HG03354 (cell line): ENCODE measurements around the gene SOX2.

Source experiments
- ATAC-seq: cut with Tn5 transposase; IDR thresholded peaks from one replicate; pipeline ENCODE4 v1.9.1; 2021; ENCODE audit warnings: mild to moderate bottlenecking; ENCODE audit not compliant: unreplicated experiment, poor library complexity, severe bottlenecking

Gene SOX2

GRCh38 chr3:181719991-181720680 is 8.4 kb downstream of the SOX2 start:
- ATAC-seq: no peak

DNA sequence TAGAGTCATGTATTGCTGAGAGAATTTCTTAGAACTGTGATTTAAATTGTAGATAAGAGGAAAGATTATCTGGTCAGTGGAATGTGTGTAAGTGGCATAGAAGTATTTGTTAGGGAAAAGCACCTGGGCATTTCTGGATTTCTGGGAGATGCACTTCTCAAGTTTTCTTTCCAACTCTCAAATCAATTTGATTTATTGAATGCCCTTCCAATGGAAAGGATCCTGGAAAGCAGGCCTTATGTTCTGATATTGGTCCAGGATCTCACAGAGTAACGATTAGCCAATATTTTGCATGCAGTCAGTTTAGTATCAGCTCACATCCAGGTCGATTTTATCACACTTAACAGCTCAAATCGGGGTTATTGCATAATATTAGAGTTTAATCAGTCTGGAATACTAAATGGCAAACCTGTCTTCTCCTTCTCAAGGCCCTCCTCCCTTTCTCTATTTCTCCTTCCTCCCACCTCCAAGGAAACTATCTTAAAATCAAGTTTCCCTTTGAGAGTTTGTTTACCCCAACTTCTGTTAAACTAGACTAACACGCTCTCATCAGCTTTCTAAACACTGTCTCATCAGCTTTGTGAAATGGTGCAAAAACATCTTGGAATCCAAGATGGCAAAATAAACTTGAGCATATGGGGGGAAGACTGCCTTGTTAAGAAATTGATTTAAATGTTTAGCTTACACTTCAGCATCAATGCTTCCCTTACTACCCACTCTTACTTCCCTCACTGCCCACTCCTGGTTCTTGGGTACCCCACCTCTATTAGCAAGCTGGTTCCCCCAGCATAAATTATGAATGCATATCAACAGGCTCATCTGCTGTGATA is 9.5 kb downstream of the SOX2 start:
- no peak for ATAC-seq

- no peak for ATAC-seq
Observed at GRCh38 chr3:181722156-181722555, 10.4 kb downstream of the SOX2 start.

DNA sequence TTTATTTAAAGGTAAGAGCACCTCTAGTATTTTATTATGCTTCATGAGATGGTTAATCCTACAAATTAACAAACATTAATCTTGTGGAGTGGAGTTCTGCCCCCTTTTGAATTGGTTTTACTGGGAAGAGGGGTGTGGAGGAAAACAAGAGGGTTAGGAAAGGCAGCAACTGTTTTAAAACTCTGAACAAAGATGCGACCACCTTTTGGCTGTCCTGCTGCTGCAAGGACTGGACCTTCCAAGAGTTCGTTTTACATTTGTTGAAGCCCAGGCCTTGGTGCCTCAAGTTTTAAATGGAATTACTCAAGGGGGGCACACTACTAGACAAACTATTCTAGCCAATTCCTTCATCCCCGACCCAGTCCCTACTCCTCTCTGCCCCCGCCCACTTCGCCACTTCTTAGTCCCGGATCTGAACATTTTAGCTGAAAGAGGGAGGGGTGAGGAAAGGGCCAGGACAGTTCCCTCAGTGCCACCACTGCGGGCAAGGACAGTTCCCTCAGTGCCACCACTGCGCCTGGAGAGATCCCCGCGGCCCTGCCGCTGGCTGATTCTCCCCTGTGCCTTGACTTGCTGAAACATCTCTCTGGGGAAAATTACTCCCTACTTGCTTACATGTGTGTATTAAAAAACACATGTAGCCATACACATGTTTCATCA is 11.2 kb downstream of the SOX2 start:
- no peak for ATAC-seq

DNA sequence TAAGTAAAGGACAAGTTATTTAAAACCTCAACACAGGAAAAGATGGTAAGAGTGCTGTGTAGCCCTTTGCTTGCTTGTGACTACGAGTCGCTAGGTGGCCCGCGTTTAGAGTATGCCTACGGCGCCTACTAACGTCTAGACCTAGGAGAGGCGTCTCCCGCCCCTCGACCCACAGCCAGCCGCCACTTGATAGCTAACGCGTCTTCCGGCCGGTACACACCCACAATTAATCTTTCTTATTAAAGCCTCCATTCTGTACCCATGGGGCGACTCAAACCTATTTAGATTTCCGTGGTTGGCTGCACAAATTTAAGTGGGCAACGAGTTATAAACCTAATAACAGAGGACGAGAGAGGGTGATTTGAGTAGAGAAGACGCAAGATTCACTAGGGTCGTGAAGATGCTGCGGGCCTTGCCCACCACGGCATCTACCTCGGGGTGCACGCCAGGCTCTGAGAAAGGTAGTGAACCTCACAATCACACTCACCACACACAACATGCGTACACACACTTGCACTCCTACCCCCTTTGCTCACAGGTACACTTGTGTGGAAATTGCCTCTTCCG is 12.0 kb downstream of the SOX2 start:
- ATAC-seq: no peak

DNA sequence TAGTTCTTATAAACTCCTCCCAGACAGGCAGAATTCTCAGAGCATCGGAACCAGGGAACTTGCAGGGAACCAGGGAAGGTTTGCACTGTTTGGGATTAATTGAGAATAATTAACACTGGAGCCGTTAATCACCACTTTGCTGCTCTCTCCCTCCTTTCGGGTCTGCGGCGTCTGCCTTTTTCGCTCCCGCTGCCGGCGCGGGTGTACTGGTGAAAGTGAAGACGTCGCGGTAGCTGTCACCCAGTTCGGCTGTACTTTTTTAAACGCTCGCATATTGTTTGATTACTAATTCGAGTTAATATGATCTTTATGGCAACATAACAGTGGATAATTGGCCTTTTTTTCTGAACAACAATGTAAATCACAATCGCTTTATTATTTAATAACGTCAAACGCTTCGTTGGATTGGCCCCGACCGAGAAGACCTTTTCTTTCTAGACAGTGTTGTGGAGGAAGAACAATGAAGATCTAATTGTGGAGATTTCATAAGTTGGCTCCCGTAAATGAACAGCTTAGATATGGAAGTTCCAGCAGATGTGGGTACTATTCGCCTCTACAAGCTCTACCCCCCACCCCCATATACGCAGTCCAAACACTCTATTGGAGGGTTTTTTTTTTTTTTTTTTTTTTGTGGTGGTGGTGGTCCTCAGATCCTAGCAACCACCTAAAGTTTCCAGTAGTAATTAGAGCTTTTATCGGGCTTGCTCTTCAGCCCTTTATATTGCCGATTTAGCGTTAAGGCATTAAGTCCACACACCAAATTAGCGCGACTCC is 12.7 kb downstream of the SOX2 start:
- no peak for ATAC-seq

- ATAC-seq: no peak
Observed at GRCh38 chr3:181725131-181725731, 13.5 kb downstream of the SOX2 start.

DNA sequence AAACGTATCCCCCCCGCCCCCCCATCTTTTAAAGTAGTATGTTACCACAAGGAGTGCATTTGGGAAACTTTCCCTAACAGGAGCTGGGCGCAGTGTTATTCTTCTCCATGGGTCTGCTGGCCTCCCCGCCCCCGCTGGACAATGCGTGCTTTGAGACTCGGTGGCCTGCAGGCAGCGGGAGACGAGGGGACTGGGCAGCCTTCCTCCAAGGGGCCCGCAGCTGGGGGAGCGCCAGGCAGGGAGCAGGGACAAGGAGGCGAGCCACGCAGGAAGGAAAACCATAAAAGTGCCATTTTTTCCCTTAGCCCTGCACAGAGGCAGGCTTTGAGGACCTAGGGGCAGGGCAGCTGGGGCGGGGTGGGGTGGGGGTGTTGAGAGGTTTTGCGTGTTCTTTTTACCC is 14.1 kb downstream of the SOX2 start:
- ATAC-seq: no peak

GRCh38 chr3:181726351-181727330 is 14.9 kb downstream of the SOX2 start:
- no peak for ATAC-seq

DNA sequence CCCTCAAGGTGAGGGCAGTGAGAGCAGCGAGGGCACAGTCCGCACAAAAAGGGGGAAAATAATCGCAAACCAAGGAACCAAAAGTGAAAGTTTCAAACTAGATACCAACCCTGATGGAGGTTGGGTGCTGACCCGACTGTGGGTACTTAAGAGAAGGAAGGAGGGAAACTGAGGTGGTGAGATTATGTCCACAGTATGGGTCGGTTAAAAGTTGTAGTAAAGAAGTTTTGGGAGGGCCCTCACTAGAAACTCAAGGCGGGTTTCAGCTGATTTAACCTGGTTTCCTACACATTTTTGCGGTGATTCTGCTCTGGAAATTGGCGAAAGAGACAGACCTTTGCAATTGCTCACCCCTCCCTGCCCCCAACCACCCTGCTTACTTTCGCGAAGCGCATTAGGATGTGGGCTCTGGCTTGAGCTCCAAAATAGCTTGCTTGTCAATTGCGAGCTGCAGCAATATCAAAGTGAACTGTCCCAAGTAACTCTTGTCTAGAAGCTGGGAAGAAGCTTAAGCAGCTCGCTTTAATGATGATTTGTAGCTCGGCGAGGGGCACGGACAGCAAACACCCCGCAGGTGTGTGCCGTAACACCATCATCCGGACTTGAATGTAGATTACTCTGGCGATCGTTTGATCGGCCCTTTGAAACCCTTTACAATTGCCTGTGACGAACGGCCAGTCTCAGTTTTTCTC is 15.8 kb downstream of the SOX2 start:
- ATAC-seq: no peak

DNA sequence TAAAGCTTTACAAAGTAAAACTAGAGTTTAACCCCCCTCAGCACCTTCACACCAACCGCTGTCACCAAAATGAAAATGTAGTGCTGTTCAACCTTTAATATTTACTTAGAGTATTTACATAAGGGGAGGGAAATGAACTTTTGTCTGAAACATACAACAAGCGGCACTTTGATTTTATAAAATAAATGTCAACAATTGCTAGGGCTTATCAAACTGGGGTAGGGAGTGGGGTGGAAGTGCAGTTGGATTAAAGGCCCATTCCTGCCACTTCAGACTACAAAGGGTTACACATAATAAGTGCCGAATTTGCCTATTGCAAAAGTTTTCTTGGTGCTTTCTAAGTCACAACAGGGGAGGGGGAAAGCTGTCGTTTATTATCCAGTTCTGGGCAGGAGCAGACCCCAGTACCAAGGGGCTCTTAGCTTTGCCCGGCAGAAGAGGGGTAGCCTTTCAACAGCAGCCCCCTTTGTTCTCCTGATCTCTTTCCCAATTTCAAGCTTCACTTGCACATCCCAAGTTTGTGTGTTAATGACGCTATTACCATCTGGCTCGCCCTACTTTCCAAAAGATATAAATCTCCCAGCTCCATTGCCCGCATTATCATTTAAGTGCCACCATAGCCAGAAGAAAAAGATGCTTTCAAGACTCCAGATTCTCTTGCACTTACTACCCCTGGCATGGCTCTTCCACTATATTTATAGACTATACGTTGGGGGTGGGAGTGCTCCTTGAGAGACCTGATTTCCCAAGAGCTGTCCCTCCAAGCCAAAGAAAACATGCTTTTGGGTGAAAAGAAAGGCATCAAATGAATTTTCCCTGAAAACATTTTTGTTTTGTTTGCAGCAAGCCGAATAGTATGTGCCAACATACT is 17.0 kb downstream of the SOX2 start:
- ATAC-seq: no peak

DNA sequence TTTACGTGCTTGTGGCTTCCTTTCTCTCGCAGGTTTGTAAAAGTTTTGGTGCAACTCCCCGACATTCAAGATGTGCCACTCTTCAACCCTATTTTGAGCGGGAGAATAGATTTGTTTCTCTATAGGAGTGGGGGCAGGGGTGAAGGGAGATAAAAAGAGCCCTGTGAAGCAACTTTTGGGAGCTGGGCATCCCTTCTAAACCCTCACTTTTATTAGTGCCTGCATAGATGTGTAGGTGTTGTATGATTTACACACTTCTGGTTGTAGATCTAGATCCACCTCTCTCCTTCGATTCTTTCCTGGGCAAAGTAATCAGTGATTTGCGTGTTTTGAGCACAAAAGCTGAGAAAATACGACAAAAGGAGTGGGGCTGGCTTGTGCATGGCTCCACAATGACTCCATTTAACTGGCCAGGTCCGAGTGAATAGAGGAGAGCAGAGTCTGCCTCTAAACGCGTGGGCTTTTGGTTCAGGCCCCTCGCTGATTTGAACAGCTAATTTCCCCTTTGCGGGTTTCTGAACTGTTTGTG is 17.7 kb downstream of the SOX2 start:
- no peak for ATAC-seq

DNA sequence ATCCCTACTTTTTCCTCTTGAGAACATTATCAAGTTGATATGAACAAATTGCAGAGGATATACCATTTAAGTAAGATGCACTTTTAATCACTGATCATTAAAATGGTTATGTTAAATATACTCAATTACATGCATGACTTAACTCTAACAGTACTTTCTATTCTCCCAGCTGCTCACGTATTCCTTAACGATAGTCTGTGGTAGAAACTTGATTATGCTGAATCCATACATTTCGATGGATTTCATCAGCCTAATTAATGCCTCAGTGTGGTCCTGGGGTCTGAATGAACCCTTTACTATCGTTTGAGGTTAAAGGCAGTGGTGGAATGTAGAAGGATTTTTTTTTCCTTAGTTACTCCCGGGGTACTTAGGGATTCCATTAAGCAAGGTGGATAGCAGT is 18.6 kb downstream of the SOX2 start:
- no peak for ATAC-seq

GRCh38 chr3:181730934-181731333 is 19.2 kb downstream of the SOX2 start:
- no peak for ATAC-seq

DNA sequence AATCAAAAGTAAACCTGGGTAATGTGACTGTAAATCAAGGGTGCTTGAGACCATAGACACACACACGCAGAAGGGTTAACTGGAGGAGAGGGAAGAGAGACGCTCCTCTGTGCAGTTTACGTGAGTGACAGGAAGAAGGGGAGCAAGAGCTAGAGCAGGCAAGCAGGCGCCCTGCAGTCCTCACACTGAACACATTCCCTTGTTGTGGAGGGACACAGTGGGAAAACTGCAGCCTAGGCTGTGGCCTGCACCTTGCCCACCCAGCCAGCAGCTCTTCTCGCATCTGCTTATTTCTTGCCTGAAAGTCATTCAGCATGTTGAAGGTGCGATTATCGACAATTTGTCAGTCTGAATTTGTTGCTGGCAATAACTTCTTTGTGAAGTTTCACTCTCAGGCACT is 24.2 kb downstream of the SOX2 start:
- no peak for ATAC-seq

GRCh38 chr3:181738551-181738950 is 26.8 kb downstream of the SOX2 start:
- no peak for ATAC-seq

DNA sequence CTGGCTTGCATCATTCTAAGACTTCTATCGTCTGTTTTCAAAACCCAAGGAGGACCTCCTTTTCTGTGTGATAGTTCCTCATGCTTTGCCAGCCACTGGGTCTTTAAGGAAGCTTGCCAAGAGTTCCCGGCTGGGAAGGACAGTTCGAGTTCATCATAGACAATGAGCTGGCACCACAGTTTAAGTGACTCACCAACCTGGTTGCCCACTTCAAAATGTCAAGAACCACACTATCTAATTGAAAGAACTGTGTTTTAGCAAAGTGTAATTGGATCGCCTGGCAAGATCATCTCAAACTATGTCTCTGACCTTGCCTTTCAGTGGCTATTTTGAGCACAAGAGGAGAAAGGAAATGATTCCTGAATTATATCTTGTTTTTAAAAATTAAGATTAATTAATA is 27.9 kb downstream of the SOX2 start:
- ATAC-seq: no peak
